ENCODE data around the gene AQP7.

- TF ChIP-seq CTCF (IDR thresholded peaks at IDR 0.05; ENCODE audit: low read depth, low read length) (no peak), EZH2phosphoT487 (IDR thresholded peaks at IDR 0.05; ENCODE audit: low read depth) (no peak)
Measured at GRCh38 chr9:33440204-33440603, 37.8 kb upstream of the AQP7 start.
